Measurements from ENCODE around the gene SCGB1D1. TPM values are rescaled to one million over a fixed set of nuclear protein-coding genes. Genes with fewer than 3 reads are reported as not detected.

SCGB1D1 gene
- total and polyA plus RNA-seq, 2 of the 8 experiments (the other 6 are each of a cell fraction or from before 2014, with no cell fraction given) = not detected

DNA sequence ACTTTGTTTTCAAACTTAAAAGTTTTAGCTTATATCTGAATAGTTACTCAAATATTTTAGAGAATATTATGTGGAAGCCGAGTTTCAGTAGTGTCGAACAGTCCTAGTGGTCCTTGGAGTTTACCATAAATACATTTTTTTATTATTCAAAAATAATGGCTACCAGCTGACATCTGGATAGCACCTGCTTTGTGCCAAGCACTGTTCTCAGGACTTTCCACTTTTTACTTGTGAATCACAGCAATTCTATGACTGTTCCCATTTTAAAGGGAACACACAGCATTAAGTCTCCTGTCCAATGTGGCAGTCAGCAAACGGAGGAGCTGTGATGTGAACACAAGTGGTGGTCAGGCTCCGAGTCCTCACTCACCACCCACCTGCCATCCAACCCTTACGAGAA lies 14.4 kb downstream of the SCGB1D1 start (continued):
- TF ChIP-seq CBX5 (IDR thresholded peaks at IDR 0.05; ENCODE audit: low read depth, low read length) = no peak
- TF ChIP-seq SRF (IDR thresholded peaks at IDR 0.05; ENCODE audit: low read depth, low read length) = no peak
- TF ChIP-seq, protein P1, sequence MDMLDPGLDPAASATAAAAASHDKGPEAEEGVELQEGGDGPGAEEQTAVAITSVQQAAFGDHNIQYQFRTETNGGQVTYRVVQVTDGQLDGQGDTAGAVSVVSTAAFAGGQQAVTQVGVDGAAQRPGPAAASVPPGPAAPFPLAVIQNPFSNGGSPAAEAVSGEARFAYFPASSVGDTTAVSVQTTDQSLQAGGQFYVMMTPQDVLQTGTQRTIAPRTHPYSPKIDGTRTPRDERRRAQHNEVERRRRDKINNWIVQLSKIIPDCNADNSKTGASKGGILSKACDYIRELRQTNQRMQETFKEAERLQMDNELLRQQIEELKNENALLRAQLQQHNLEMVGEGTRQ (IDR thresholded peaks at IDR 0.05; ENCODE audit: low read length) = no peak
- TF ChIP-seq CBX8 (IDR thresholded peaks at IDR 0.05; ENCODE audit: borderline replicate concordance, low read depth, low read length) = no peak

Measured in H1 (cell line).